Activated T-helper 1 cell treated with anti-CD3 and anti-CD28 coated beads, Interleukin-12 subunit alpha, Interleukin-12 subunit beta, Interleukin-2, Interleukin-4 antibody, amounts not matched to agents 30 ng/mL and 10 ng/mL and 1 ng/mL, durations not matched to agents 14 hours and 24 hours and 36 hours (primary cell): ENCODE data around the gene CTNNA2. TPM values are rescaled to one million over a fixed set of nuclear protein-coding genes. Genes with fewer than 3 reads are reported as not detected.

ENCODE experiments used
- DNase-seq: peaks from one replicate; pipeline ENCODE4 v3.0.0; 2021; ENCODE audit warnings: low spot score
- H3K27ac Mint-ChIP-seq: one replicate; pipeline ENCODE4 v1.8.0; 2021; ENCODE audit warnings: mild to moderate bottlenecking, mixed read lengths
- H3K27me3 Mint-ChIP-seq: one replicate; pipeline ENCODE4 v1.8.0; 2022; ENCODE audit warnings: mild to moderate bottlenecking, moderate library complexity, mixed read lengths; ENCODE audit not compliant: insufficient read depth
- H3K36me3 Mint-ChIP-seq: one replicate; pipeline ENCODE4 v1.8.0; 2021; ENCODE audit warnings: low read depth, mixed read lengths
- H3K4me1 Mint-ChIP-seq: one replicate; pipeline ENCODE4 v1.8.0; 2021; ENCODE audit warnings: low read depth, mixed read lengths
- H3K4me3 Mint-ChIP-seq: one replicate; pipeline ENCODE4 v1.8.0; 2021; ENCODE audit warnings: mild to moderate bottlenecking, moderate library complexity, mixed read lengths
- H3K9me3 Mint-ChIP-seq: one replicate; pipeline ENCODE4 v1.8.0; 2021; ENCODE audit warnings: mixed read lengths
- intact Hi-C: fragments of 100-400 bp; cut with micrococcal nuclease; formaldehyde crosslinking; loops from one replicate; pipeline ENCODE4 v1.15.1; 2024
- total RNA-seq: library from RNA; stranded (reverse); gene quantifications from 2 replicates; pipeline ENCODE4 v1.2.3, GENCODE V29; 2022

Gene CTNNA2
- total RNA-seq, 1 donor from 2014 or later, result not detected

DNA sequence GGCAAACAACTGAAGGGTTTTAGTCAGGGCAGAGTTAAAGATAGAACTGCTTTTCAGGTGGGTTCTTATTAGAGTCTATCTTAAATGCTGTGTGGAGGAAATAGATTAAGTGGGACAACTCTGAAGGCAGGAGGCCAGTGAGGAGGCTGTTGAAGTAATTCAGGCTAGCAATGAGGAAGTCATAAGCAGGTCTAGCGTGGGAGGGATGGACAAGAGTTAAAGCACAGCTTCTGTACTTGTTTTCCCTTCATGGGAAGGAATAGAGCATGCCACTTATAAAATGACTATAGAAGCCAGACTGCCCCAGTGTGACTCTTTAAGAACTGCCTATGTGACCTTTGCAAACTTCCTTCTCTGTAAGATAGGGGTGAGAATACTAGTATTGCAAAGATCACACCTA, 993.7 kb downstream of the CTNNA2 start:
- Mint-ChIP-seq H3K27me3 (no peaks in the 10 kb centered on the region), H3K4me1 (no peaks in the 10 kb centered on the region), H3K27ac (no peak overlapping the region)

DNA sequence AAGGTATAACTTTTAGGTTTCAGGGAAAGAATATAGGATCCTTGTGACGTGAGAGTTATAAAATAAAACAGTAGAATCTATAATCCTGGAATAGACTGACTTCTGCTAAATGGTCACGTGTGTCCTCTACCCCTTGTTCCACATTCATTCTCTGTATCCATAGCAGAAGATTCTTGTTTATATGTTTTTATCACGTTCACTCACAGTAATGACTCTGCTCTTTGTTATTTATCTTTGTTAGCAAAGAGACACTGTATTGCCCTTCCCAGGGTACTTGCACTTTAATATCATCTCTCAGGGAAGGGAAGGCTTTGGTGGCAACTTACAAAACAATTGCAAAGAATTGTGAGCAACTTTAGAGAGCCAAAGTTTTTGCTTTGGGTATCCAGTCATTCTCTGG, 997.9 kb downstream of the CTNNA2 start:
- Mint-ChIP-seq H3K27me3 (no peaks in the 10 kb centered on the region), H3K4me3 (no peak overlapping the region), H3K9me3 (peaks cover 5% of the 10 kb centered on the region), H3K27ac (no peak overlapping the region), H3K4me1 (no peaks in the 10 kb centered on the region), H3K36me3 (no peaks in the 10 kb centered on the region)
- DNase-seq, result no peak
- intact Hi-C loops, result no loop called here

More for the DNA sequence above, 993.7 kb downstream of the CTNNA2 start:
- Mint-ChIP-seq H3K9me3 (peaks cover 11% of the 10 kb centered on the region), H3K36me3 (no peaks in the 10 kb centered on the region), H3K4me3 (no peak overlapping the region)
- no peak for DNase-seq
- intact Hi-C loops, result no loop called here

DNA sequence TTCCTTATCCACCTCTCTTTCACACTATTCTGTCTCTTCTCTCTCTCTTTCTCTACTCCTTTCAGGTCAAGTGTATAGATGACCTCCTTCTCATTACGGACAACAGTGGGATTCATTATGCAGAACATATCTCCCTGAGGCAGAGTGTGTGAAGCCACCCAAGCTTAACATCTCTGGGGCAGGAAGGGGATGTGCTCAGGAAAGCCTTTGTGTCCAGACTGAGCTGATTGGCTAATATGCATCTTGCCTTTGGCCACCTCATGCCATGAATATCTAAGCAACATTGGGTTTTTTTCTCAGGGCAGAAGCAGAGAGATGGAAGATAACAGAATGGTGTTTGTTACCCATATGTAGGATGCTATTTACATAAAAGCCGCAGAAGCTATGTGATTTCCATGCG, 1003.1 kb downstream of the CTNNA2 start:
- intact Hi-C loops, result no loop called here
- H3K27ac Mint-ChIP-seq, result no peak overlapping the region
- H3K36me3 Mint-ChIP-seq, result no peaks in the 10 kb centered on the region
- no peaks in the 10 kb centered on the region for H3K27me3 Mint-ChIP-seq
- H3K4me1 Mint-ChIP-seq, result no peaks in the 10 kb centered on the region
- no peak overlapping the region for H3K4me3 Mint-ChIP-seq
- H3K9me3 Mint-ChIP-seq, result peaks cover 11% of the 10 kb centered on the region
- no peak for DNase-seq

DNA sequence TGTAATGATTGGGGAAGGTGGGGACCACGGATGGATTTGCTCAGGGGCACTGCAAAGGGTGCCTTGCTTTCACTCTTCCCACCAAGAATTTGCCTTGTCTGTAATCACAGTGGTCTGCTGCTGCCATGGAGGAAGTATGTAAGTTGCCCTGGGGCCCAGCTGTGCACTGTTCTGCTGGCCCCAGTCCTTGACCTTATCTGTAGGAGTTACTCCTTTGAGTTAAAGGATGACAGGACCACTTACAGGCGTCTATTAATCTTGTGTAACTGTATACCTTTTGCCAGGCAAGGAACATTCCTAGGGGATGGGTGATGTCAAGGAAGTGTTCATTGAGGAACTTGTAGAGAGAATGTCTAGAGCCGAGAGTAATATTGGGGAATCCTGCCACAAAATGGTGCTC, 1004.5 kb downstream of the CTNNA2 start:
- H3K9me3 Mint-ChIP-seq, result peaks cover 6% of the 10 kb centered on the region
- DNase-seq, result no peak
- no peaks in the 10 kb centered on the region for H3K27me3 Mint-ChIP-seq
- no peak overlapping the region for H3K27ac Mint-ChIP-seq
- no peaks in the 10 kb centered on the region for H3K4me1 Mint-ChIP-seq
- no peak overlapping the region for H3K4me3 Mint-ChIP-seq
- intact Hi-C loops, result no loop called here
- H3K36me3 Mint-ChIP-seq, result no peaks in the 10 kb centered on the region

DNA sequence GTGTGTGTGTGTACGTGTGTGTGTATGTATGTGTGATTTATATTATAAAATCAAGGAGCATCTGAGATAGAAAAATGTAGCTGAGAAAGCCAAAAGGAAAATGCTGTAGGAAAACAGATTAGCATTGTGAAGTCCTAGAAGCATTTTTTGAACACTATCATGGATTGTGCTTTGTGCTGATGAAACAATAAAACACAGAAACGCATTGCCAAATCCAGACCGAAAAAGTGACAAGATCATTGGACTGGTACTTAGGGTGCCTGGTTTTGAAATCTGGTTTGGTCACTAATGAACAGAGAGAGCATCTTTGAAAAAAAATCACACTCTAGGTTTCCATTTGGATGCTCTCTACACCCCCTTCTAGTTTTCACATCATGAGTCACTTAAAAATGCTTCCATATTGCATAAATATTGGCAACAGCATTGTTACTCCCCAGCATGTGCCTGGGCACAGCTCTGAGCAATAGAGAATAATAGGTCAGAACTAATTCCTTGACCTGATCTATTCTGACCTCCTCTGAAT, 1006.3 kb downstream of the CTNNA2 start:
- intact Hi-C loops, result no loop called here
- H3K27me3 Mint-ChIP-seq, result no peaks in the 10 kb centered on the region
- H3K36me3 Mint-ChIP-seq, result no peaks in the 10 kb centered on the region
- no peaks in the 10 kb centered on the region for H3K4me1 Mint-ChIP-seq
- no peak overlapping the region for H3K27ac Mint-ChIP-seq
- H3K4me3 Mint-ChIP-seq, result no peak overlapping the region
- DNase-seq, result no peak
- peaks cover 6% of the 10 kb centered on the region for H3K9me3 Mint-ChIP-seq

DNA sequence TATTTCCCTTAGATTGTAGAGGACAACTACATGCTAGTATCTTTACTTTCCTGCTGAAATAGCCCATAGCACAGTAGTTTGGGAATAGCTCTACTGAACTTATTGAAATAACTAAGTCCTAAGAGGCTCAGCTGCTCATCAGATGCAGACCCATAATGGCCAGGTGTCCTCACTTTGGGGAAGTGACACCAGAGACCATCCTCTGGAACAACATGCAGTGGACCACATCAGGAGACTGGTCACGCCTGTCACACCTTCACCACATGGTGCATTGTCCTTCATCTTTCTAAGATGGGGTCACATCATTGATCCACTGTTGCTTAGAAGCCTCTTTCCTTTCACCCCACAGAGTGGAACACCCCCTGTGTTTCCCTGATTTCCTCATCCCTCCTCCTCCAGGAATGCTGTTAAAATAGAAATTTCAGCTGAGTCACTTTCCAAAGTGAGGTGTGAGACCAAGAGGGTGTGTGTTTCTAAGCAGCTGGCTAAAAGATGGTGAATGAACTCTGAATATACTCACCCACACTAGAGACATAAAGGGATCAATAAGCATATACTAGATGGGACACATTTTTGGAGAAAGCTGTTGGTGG, 1006.9 kb downstream of the CTNNA2 start:
- no peak for DNase-seq
- Mint-ChIP-seq H3K4me3 (no peak overlapping the region), H3K36me3 (no peaks in the 10 kb centered on the region), H3K9me3 (peaks cover 6% of the 10 kb centered on the region), H3K4me1 (no peaks in the 10 kb centered on the region), H3K27me3 (no peaks in the 10 kb centered on the region), H3K27ac (no peak overlapping the region)
- intact Hi-C loops, result no loop called here

DNA sequence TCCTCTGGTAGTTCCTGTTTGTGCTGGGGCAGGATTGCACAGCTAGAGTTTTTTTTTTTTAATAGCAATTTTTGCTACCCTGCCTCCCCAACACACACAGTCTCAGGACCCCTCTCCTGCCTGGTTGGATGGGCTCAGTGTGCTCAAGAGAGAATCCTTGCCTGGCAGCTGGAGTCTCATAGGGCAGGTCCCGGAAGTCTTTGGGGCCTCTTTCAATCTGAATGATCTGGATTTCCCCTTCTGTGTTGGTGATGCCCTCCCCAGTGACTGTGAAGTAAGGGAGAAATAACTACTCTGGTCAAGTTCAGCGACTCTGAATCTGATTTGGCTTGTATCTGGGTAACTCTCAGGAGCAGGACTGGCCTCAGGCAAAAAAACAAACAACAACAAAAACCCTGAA, 1012.3 kb downstream of the CTNNA2 start:
- Mint-ChIP-seq H3K4me1 (no peaks in the 10 kb centered on the region), H3K27ac (no peak overlapping the region), H3K36me3 (no peaks in the 10 kb centered on the region), H3K9me3 (no peaks in the 10 kb centered on the region), H3K4me3 (no peak overlapping the region), H3K27me3 (no peaks in the 10 kb centered on the region)
- DNase-seq, result no peak
- intact Hi-C loops, result no loop called here

DNA sequence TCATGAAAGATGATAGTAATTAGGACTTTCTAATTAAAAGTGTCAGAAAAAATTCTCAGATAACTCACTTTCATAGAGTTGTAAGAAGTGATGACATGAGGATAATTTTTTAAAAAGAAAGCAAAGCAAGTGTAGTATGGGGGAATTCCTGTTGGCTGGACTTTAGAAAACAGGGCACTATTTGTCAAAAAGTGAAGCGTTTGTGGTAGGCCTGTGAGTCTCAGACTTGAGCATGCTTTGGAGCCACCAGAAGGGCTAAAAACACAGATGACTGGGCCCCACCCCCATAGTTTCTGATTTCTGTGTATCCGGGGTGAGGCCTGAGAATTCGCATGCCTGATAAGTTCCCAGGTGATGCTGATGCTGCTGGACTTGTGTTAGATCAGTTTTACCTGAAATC, 1014.3 kb downstream of the CTNNA2 start:
- Mint-ChIP-seq H3K9me3 (no peaks in the 10 kb centered on the region), H3K4me1 (no peaks in the 10 kb centered on the region), H3K27ac (no peak overlapping the region), H3K27me3 (no peaks in the 10 kb centered on the region), H3K36me3 (no peaks in the 10 kb centered on the region), H3K4me3 (no peak overlapping the region)
- intact Hi-C loops, result no loop called here
- DNase-seq, result no peak

DNA sequence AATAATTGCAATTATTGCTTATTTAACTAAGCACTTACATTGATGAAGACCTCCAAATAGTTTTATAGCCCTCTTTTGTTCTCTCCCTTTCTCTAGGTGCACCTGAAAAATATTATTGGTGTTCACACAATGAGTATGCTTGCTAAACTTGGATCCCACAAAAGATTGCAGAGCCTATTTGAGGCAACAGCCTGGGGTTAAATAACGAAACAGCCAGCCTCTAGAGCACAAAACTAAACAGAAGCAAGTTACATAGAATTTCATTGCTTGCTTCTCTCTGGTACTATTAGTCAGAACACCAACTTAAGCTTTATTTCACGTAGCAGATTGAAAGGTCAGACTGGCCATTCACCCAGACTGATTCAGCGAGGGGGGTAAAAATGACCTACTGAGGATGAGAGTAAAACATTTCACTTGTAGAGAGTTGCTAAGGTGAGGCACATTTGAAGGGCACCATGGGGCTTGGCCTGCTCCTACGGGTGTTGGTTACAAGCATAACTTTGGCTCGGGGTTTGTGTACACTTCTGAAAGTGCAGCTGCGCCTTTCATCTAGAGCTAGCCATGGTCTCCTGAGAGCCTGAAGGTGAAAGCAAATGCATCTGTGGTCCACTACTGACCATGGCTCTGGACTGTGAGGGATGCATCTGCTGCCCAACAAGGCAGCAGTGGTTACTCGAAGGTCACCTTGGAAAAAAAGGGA, 1016.8 kb downstream of the CTNNA2 start:
- H3K4me1 Mint-ChIP-seq, result no peaks in the 10 kb centered on the region
- no peak overlapping the region for H3K4me3 Mint-ChIP-seq
- no peaks in the 10 kb centered on the region for H3K36me3 Mint-ChIP-seq
- H3K27me3 Mint-ChIP-seq, result no peaks in the 10 kb centered on the region
- no peak for DNase-seq
- no peak overlapping the region for H3K27ac Mint-ChIP-seq
- H3K9me3 Mint-ChIP-seq, result peaks cover 6% of the 10 kb centered on the region
- intact Hi-C loops, result no loop called here

DNA sequence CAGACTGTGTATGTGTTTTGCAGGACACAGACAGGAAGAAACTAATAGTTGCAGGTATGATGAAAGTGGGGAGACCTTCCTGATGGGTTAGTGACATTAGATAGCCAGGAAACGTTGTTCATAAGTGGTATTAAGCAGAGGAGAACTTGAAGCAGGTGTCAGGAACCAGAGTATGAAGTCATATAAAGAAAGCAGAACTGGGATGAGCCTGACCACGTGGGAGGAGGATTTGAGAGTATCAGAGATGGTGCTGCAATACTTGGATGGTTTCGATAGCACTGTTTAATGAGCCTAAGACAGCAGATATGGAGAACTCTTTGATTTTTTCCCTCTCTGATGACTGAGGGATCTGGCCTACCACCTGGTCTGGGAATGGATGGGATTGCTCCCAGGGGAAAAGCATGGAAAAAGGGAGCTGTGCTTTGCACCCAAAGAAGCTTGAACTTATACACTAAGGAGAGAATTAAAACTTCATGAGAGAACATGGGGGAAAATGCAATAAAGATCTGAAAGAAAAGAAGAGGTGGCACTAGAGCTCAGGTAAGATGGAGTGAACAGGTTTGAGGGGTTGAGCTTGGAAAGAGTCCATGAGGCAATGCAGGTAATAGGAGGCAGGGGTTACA, 1017.7 kb downstream of the CTNNA2 start:
- no peaks in the 10 kb centered on the region for H3K27me3 Mint-ChIP-seq
- H3K9me3 Mint-ChIP-seq, result peaks cover 6% of the 10 kb centered on the region
- no peaks in the 10 kb centered on the region for H3K36me3 Mint-ChIP-seq
- no peak overlapping the region for H3K4me3 Mint-ChIP-seq
- intact Hi-C loops, result no loop called here
- no peak overlapping the region for H3K27ac Mint-ChIP-seq
- no peak for DNase-seq
- H3K4me1 Mint-ChIP-seq, result no peaks in the 10 kb centered on the region

DNA sequence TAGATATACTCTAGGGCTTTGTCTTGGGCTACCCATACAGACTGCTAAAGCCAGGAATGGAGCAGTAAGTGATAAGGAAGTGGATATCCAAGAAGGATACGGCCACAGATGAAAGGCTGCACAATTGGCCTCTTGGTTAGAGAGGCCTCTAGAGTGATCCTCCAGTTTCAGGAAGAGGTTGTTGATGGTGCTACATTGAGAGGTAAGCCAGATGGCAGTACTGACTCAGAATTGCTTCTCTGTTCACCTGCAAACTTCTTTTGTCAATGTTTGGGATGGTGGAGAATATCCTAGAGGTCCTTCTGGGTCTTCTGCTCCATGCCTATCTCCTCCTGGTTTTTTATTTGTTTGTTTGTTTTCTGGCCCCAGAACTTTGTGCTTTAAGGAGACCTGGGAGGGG, 1018.5 kb downstream of the CTNNA2 start:
- Mint-ChIP-seq H3K27ac (no peak overlapping the region), H3K9me3 (peaks cover 6% of the 10 kb centered on the region), H3K4me1 (no peaks in the 10 kb centered on the region), H3K36me3 (no peaks in the 10 kb centered on the region), H3K4me3 (no peak overlapping the region), H3K27me3 (no peaks in the 10 kb centered on the region)
- intact Hi-C loops, result no loop called here
- DNase-seq, result no peak

DNA sequence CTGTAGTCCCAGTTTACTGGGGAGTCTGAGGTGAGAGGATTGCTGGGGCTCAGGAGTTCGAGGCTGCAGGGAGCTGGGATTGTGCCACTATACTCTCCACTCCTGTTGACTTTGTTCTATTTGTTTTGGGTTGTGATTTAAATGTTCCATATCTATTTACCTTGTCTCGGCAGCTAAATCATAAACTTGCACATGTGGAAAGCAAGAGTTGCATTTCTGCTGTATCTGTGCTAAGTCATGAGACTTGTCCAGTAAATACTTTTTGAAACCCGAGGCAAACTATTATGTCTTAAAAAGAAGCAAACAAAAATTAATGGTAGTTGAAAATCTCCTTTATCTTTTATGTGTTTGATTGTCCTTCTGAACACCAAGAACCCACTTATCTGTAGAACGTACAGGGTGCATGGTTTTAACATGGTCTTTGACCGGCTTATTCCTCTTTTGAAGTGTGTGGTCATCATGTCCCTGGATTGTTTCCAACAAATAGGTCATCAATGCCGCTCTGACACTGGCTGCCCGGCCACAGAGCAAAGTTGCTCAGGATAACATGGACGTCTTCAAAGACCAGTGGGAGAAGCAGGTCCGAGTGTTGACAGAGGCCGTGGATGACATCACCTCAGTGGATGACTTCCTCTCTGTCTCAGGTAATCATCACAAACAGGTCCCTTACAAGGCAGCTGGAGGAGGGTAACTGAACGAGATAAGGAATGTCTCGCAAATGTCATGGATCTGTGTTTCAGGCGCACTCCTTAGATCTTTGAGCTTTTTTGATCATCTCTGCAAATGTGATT, 1032.8 kb downstream of the CTNNA2 start:
- Mint-ChIP-seq H3K27ac (no peak overlapping the region), H3K36me3 (no peaks in the 10 kb centered on the region), H3K9me3 (peaks cover 9% of the 10 kb centered on the region), H3K27me3 (no peaks in the 10 kb centered on the region), H3K4me1 (no peaks in the 10 kb centered on the region), H3K4me3 (no peak overlapping the region)
- intact Hi-C loops, result no loop called here
- DNase-seq, result no peak

DNA sequence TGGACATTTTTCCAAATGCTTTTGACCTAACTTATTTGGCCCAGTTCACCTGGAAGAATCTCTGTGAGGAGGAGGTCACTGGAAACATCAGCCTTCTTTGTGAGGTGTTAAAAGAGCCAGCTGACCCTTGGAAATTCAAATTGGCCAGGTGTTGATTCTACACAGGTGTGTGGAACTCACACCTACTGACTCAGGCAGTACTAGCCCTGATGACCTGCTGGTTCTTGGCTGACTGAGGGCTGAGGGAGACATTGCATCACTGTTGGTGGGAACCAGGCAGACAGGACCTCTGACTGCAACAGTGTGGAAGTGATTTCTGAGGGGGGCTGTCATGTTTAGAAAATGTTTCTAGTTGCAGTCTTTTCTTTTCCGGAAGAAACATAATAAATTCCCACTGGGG, 1033.9 kb downstream of the CTNNA2 start:
- Mint-ChIP-seq H3K27ac (no peak overlapping the region), H3K4me1 (no peaks in the 10 kb centered on the region), H3K9me3 (peaks cover 13% of the 10 kb centered on the region), H3K36me3 (no peaks in the 10 kb centered on the region), H3K4me3 (no peak overlapping the region), H3K27me3 (no peaks in the 10 kb centered on the region)
- intact Hi-C loops, result no loop called here
- DNase-seq, result no peak
